KMS-11 (cell line): ENCODE measurements around the gene EDEM3.

Experiments
- H2AFZ ChIP-seq: fragments of 200-600 bp; sonication (generic); 2 replicates; pipeline ENCODE4 v1.6.1; 2016; ENCODE audit warnings: antibody characterized with exemption, mixed run types, low read depth
- H3K27ac ChIP-seq: fragments of 200-600 bp; sonication (generic); 2 replicates; pipeline ENCODE4 v1.6.1; 2016; ENCODE audit warnings: mild to moderate bottlenecking, mixed run types
- H3K27me3 ChIP-seq: fragments of 200-600 bp; sonication (generic); 2 replicates; pipeline ENCODE4 v1.6.1; 2017; ENCODE audit warnings: mild to moderate bottlenecking, low read depth, mixed run types, moderate library complexity; ENCODE audit not compliant: insufficient read depth
- H3K36me3 ChIP-seq: fragments of 200-600 bp; sonication (generic); 2 replicates; pipeline ENCODE4 v1.6.1; 2017; ENCODE audit warnings: mild to moderate bottlenecking, mixed run types; ENCODE audit not compliant: insufficient read depth
- H3K4me1 ChIP-seq: fragments of 200-600 bp; sonication (generic); 2 replicates; pipeline ENCODE4 v1.6.1; 2016; ENCODE audit warnings: mild to moderate bottlenecking, low read depth, mixed run types; ENCODE audit not compliant: poor library complexity, severe bottlenecking
- H3K4me2 ChIP-seq: fragments of 200-600 bp; sonication (generic); 2 replicates; pipeline ENCODE4 v1.7.0; 2016; ENCODE audit warnings: mild to moderate bottlenecking, mixed run types
- H3K4me3 ChIP-seq: fragments of 200-600 bp; sonication (generic); IDR thresholded peaks from 2 replicates; pipeline ENCODE4 v1.6.1; 2017; ENCODE audit warnings: low read depth, low read length, mixed read lengths; ENCODE audit not compliant: insufficient read depth
- H3K79me2 ChIP-seq: fragments of 200-600 bp; sonication (generic); 2 replicates; pipeline ENCODE4 v1.6.1; 2016; ENCODE audit warnings: low read depth, mixed run types; ENCODE audit not compliant: insufficient read depth
- H3K9ac ChIP-seq: fragments of 200-600 bp; sonication (generic); 2 replicates; pipeline ENCODE4 v1.6.1; 2016; ENCODE audit warnings: mild to moderate bottlenecking, mixed run types
- H4K20me1 ChIP-seq: fragments of 200-600 bp; sonication (generic); 2 replicates; pipeline ENCODE4 v1.6.1; 2016; ENCODE audit warnings: mild to moderate bottlenecking, mixed run types; ENCODE audit not compliant: insufficient read depth
- CTCF ChIP-seq: fragments of 200-600 bp; sonication (generic); conservative IDR thresholded peaks from 2 replicates; pipeline ENCODE4 v1.6.1; 2017; ENCODE audit warnings: low read depth, mild to moderate bottlenecking, antibody characterized with exemption, low read length, moderate library complexity, mixed read lengths

Gene EDEM3

GRCh38 chr1:184801503-184801902, 46.8 kb upstream of the EDEM3 start:
- H2AFZ ChIP-seq, result no peak overlapping the region
- H3K4me1 ChIP-seq, result peaks cover 21% of the 10 kb centered on the region
- H3K27me3 ChIP-seq, result no peaks in the 10 kb centered on the region
- no peak overlapping the region for H3K4me2 ChIP-seq
- TF ChIP-seq CTCF, result no peak
- no peak overlapping the region for H3K9ac ChIP-seq
- no peaks in the 10 kb centered on the region for H3K79me2 ChIP-seq
- H3K4me3 ChIP-seq, result no peak overlapping the region
- no peaks in the 10 kb centered on the region for H3K36me3 ChIP-seq
- no peaks in the 10 kb centered on the region for H4K20me1 ChIP-seq
- H3K27ac ChIP-seq, result no peak overlapping the region

GRCh38 chr1:184800876-184801275, 46.2 kb upstream of the EDEM3 start:
- Histone ChIP-seq H4K20me1 (no peaks in the 10 kb centered on the region), H3K27me3 (no peaks in the 10 kb centered on the region), H3K27ac (no peak overlapping the region), H3K4me1 (peaks cover 19% of the 10 kb centered on the region), H2AFZ (no peak overlapping the region), H3K79me2 (no peaks in the 10 kb centered on the region), H3K4me3 (no peak overlapping the region), H3K4me2 (no peak overlapping the region), H3K36me3 (no peaks in the 10 kb centered on the region), H3K9ac (no peak overlapping the region)
- no peak for TF ChIP-seq CTCF

DNA sequence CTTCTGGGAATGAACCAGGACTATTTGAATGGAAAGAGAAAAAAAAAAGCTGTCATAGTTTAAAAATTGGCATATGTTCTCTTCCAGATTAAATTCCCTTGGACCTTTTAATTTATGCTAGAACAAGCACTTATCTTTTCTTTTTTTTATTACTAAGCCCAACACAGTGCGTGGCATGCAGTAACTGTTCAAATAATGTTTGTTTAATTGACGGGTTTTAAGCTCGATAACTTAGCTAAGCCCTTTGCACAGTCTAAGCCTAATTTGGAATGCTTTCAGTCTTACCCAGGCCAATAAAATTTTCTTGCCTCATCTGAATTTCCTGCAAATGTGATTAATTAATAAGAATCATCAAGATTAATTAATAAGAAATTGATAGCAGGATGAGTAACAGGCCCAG, 39.3 kb upstream of the EDEM3 start:
- no peaks in the 10 kb centered on the region for H4K20me1 ChIP-seq
- no peak for TF ChIP-seq CTCF
- peaks cover 13% of the 10 kb centered on the region for H3K4me1 ChIP-seq
- H3K4me2 ChIP-seq, result no peak overlapping the region
- H3K36me3 ChIP-seq, result no peaks in the 10 kb centered on the region
- no peak overlapping the region for H2AFZ ChIP-seq
- H3K4me3 ChIP-seq, result no peak overlapping the region
- no peak overlapping the region for H3K9ac ChIP-seq
- no peaks in the 10 kb centered on the region for H3K79me2 ChIP-seq
- no peak overlapping the region for H3K27ac ChIP-seq
- no peaks in the 10 kb centered on the region for H3K27me3 ChIP-seq

GRCh38 chr1:184792450-184792969, 37.9 kb upstream of the EDEM3 start:
- Histone ChIP-seq H2AFZ (no peak overlapping the region), H3K27me3 (no peaks in the 10 kb centered on the region), H3K4me3 (no peak overlapping the region), H3K36me3 (no peaks in the 10 kb centered on the region), H3K9ac (no peak overlapping the region), H3K79me2 (no peaks in the 10 kb centered on the region), H3K4me2 (no peak overlapping the region), H3K4me1 (peaks cover 13% of the 10 kb centered on the region), H3K27ac (no peak overlapping the region), H4K20me1 (no peaks in the 10 kb centered on the region)
- no peak for TF ChIP-seq CTCF
